ENCODE results near the gene PPL.

The PPL gene

GRCh38 chr16:4928227-4928626 lies 8.7 kb downstream of the PPL start:
- no peak for TF ChIP-seq CTCF (IDR thresholded peaks at IDR 0.05; ENCODE audit: low read length, missing control alignments)
- no peak for DNase-seq (ENCODE audit: low read depth)

GRCh38 chr16:4927661-4928060 lies 9.3 kb downstream of the PPL start:
- DNase-seq (ENCODE audit: low read depth) = no peak
- H3K4me3 ChIP-seq (replicated peaks; ENCODE audit: low read depth, low read length) = no peak overlapping the region
- no peak for TF ChIP-seq CTCF (IDR thresholded peaks at IDR 0.05; ENCODE audit: low read length, missing control alignments)

More at GRCh38 chr16:4928227-4928626, 8.7 kb downstream of the PPL start:
- H3K4me3 ChIP-seq (replicated peaks; ENCODE audit: low read depth, low read length) = no peak overlapping the region

- no peak for DNase-seq (ENCODE audit: low read depth)
- no peak overlapping the region for H3K4me3 ChIP-seq (replicated peaks; ENCODE audit: low read depth, low read length)
- no peak for TF ChIP-seq CTCF (IDR thresholded peaks at IDR 0.05; ENCODE audit: low read length, missing control alignments)
Measured at GRCh38 chr16:4926928-4927327, 10.0 kb downstream of the PPL start.

- no peak for TF ChIP-seq CTCF (IDR thresholded peaks at IDR 0.05; ENCODE audit: low read length, missing control alignments)
- no peak overlapping the region for H3K4me3 ChIP-seq (replicated peaks; ENCODE audit: low read depth, low read length)
- no peak for DNase-seq (ENCODE audit: low read depth)
Measured at GRCh38 chr16:4925791-4926190, 11.2 kb downstream of the PPL start.

DNA sequence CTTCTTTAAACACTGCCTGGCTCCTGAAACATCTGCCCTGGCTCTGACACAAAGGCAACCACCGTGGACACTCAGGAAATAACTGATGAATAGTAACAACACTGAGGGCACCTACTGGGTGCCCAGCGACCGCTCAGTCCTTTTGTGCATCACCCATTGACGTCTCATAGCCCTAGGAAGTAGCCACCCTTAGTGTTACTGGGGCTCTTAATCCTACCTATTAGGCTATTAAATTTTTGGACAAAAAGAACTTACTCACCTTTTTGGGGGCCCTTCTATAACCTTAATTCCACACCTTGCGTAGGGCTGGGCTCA lies 11.7 kb downstream of the PPL start:
- DNase-seq (ENCODE audit: low read depth) = no peak
- H3K4me3 ChIP-seq (replicated peaks; ENCODE audit: low read depth, low read length) = no peak overlapping the region
- TF ChIP-seq CTCF (IDR thresholded peaks at IDR 0.05; ENCODE audit: low read length, missing control alignments) = no peak

DNA sequence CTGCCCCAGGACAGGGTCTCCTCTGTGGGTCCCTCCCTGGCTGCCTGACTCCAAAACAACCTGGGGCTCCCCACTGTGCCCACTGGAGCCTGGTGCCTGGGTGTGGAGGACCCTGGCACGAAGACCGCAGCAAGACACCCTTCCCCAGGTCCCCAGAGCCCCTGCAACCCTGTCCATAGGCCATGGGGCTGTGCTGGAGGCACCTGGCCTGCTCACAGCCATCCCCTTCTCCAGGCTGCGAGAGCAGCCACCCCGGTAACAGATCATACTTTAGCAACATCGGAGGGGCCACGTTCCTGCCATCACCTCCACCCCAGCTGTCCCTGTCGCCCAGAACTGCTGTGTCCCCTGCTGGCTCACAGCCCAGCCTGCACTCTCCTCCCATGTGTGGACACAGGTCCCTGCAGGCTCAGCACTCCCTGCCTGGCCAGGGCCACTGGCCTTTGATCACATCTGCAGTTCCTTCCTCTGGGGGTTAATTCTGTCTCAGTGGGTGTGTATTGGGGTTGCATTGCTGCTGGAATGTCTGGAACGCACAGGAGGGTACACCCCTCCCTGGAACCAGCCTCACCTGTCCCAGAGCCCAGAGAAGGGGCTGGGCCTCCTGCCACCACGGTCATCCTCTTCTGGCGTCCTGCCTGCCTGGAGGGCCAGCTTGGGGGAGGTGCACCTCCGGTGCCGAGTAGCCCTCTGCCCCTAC lies 12.2 kb downstream of the PPL start:
- no peak overlapping the region for H3K4me3 ChIP-seq (replicated peaks; ENCODE audit: low read depth, low read length)
- DNase-seq (ENCODE audit: low read depth) = no peak
- no peak for TF ChIP-seq CTCF (IDR thresholded peaks at IDR 0.05; ENCODE audit: low read length, missing control alignments)

DNA sequence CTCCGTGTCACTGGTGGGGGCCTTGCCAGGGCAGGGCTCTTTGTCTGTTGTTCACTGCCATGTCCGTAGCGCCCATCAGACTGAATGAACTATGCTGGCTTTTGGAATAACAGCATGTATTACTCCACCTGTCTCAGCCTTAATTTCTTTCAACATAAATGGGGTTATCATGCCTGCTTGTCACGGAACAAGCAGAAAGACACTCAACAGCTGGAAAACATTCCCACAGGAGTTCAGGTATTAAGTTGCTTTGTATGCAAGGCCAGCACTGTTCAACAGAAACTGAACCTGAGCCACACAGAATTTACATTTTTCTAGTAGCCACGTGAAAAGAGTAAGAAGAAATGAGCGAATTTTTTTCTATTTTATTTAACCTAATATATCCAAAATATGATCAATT lies 13.1 kb downstream of the PPL start:
- no peak for DNase-seq (ENCODE audit: low read depth)
- no peak overlapping the region for H3K4me3 ChIP-seq (replicated peaks; ENCODE audit: low read depth, low read length)
- no peak for TF ChIP-seq CTCF (IDR thresholded peaks at IDR 0.05; ENCODE audit: low read length, missing control alignments)

All from fibroblast of pulmonary artery (primary cell).